Urothelium cell line (cell line): Measurements from ENCODE around the gene TLK2.
"Not testable (repeated sequence)": the region's sequence is repeated elsewhere in the genome, so short reads cannot be mapped to it uniquely, and the experiment has no call there.

Source experiments
- DNase-seq: peaks from one replicate; pipeline ENCODE4 v3.0.0; 2011; ENCODE audit warnings: low spot score, mixed read lengths
- FAIRE-seq: peaks from 2 replicates; lab custom pipeline; 2011; peaks lifted over from hg19 to GRCh38; lab: Jason Lieb, UNC

The TLK2 gene

GRCh38 chr17:62596662-62597061 lies 118.0 kb downstream of the TLK2 start:
- no peak for DNase-seq
- FAIRE-seq, result no peak

- no peak for DNase-seq
- FAIRE-seq, result no peak
These were observed 118.5 kb downstream of the TLK2 start for GRCh38 chr17:62597150-62597549.

GRCh38 chr17:62597920-62598319 lies 119.3 kb downstream of the TLK2 start:
- FAIRE-seq (no peak), DNase-seq (no peak)

GRCh38 chr17:62599964-62600657 lies 121.5 kb downstream of the TLK2 start:
- no peak for FAIRE-seq

GRCh38 chr17:62600805-62601204 lies 122.2 kb downstream of the TLK2 start:
- FAIRE-seq (no peak), DNase-seq (no peak)

More at GRCh38 chr17:62599964-62600657, 121.5 kb downstream of the TLK2 start:
- no peak for DNase-seq

- DNase-seq, result no peak
These were observed 122.8 kb downstream of the TLK2 start for GRCh38 chr17:62601471-62601870.

GRCh38 chr17:62603783-62604182 lies 125.2 kb downstream of the TLK2 start:
- not testable (repeated sequence) for FAIRE-seq

More at GRCh38 chr17:62601471-62601870, 122.8 kb downstream of the TLK2 start:
- no peak for FAIRE-seq

GRCh38 chr17:62605588-62605987 lies 127.0 kb downstream of the TLK2 start:
- FAIRE-seq (no peak), DNase-seq (no peak)

More at GRCh38 chr17:62603783-62604182, 125.2 kb downstream of the TLK2 start:
- not testable (repeated sequence) for DNase-seq

GRCh38 chr17:62611292-62611691 lies 132.7 kb downstream of the TLK2 start:
- no peak for DNase-seq
- FAIRE-seq, result no peak

- DNase-seq (no peak), FAIRE-seq (no peak)
These were observed 133.1 kb downstream of the TLK2 start for GRCh38 chr17:62611728-62612127.

- FAIRE-seq, result peak; percentile 73
- not testable (repeated sequence) for DNase-seq
These were observed 133.7 kb downstream of the TLK2 start for GRCh38 chr17:62612289-62612688.

- FAIRE-seq, DNase-seq: not testable (repeated sequence)
These were observed 134.5 kb downstream of the TLK2 start for GRCh38 chr17:62613095-62613494.

- FAIRE-seq, result no peak
- DNase-seq, result no peak
These were observed 135.5 kb downstream of the TLK2 start for GRCh38 chr17:62614142-62614541.

- no peak for DNase-seq
- no peak for FAIRE-seq
These were observed 136.9 kb downstream of the TLK2 start for GRCh38 chr17:62615503-62615902.

- DNase-seq, result no peak
- FAIRE-seq, result no peak
These were observed 138.6 kb downstream of the TLK2 start for GRCh38 chr17:62616993-62617893.

- FAIRE-seq (no peak), DNase-seq (no peak)
These were observed 139.4 kb downstream of the TLK2 start for GRCh38 chr17:62617894-62618472.

- FAIRE-seq (peak; percentile 89), DNase-seq (no peak)
These were observed 140.2 kb downstream of the TLK2 start for GRCh38 chr17:62618647-62619416.

GRCh38 chr17:62619417-62620155 lies 141.0 kb downstream of the TLK2 start:
- DNase-seq, result no peak
- peak; percentile 90 for FAIRE-seq

GRCh38 chr17:62621223-62621622 lies 142.6 kb downstream of the TLK2 start:
- no peak for DNase-seq
- no peak for FAIRE-seq
